Testis (tissue), 2 donors: ENCODE measurements around the gene CAPZB.

ENCODE experiments used
- CTCF ChIP-seq, 3 experiments: fragments of 450-650 bp in 2 of 3; fragments of 200-600 bp in 1 of 3; sonication (generic) in 1 of 3; IDR thresholded peaks; one replicate each; pipeline ENCODE4 v1.5.1; 2016 to 2019; ENCODE audit warnings: antibody characterized with exemption in 3 of 3, mild to moderate bottlenecking in 2 of 3, moderate library complexity in 1 of 3
- POLR2A ChIP-seq: fragments of 450-650 bp; IDR thresholded peaks from one replicate; pipeline ENCODE4 v1.6.1; 2017; ENCODE audit warnings: antibody characterized with exemption, mild to moderate bottlenecking, moderate library complexity

- TF ChIP-seq POLR2A (no peak), CTCF (IDR thresholded peaks at IDR 0.05) (no peak)
Measured at GRCh38 chr1:19460535-19461219, 24.7 kb downstream of the CAPZB start.
